NCI-H510A treated with DMSO at 0.1 percent for 48 hours (cell line): ENCODE results near the gene DGKD.
"Not testable (repeated sequence)": the region's sequence is repeated elsewhere in the genome, so short reads cannot be mapped to it uniquely, and the experiment has no call there.

Experiments
- DNase-seq: peaks from one replicate; lab custom pipeline; 2025; lab: John Stamatoyannopoulos, UW

Gene DGKD

DNA sequence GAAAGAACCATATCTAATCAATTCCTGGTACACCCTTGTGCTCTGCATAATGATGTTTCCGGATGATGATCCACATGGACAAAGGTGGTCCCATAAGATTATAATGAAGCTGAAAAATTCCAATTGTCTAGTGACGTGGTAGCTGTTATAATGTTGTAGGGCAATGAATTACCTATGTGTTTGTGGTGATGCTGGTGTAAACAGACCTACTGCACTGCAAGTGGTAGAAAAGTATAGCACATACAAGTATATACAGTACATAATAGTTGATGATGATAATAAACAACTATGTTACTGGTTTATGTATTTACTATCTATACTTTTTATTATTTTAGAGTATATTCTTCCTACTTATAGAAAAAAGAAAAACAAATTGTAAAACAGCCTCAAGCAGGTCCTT lies 8.4 kb downstream of the DGKD start:
- DNase-seq = no peak

DNA sequence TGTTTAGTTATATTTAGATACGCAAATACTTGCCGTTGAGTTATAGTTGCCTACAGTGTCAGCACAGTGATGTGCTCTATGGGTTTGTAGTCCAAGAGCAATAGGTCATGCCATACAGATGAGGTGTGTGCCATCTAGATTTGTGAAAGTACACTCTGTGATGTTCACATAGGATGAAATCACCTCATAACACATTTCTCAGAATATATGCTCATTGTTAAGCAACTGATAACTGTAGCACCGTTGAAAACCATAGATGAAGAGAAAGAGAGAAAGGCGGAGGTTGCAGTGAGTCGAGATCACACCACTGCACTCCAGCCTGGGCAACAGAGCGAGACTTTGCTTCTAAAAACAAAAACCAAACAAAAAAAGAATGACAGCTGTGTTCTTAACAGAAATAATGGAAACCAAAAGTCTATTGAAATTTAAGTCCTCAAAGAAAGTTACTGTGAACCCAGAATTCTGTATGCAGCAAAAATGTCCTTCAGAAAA lies 9.5 kb downstream of the DGKD start:
- DNase-seq = no peak

DNA sequence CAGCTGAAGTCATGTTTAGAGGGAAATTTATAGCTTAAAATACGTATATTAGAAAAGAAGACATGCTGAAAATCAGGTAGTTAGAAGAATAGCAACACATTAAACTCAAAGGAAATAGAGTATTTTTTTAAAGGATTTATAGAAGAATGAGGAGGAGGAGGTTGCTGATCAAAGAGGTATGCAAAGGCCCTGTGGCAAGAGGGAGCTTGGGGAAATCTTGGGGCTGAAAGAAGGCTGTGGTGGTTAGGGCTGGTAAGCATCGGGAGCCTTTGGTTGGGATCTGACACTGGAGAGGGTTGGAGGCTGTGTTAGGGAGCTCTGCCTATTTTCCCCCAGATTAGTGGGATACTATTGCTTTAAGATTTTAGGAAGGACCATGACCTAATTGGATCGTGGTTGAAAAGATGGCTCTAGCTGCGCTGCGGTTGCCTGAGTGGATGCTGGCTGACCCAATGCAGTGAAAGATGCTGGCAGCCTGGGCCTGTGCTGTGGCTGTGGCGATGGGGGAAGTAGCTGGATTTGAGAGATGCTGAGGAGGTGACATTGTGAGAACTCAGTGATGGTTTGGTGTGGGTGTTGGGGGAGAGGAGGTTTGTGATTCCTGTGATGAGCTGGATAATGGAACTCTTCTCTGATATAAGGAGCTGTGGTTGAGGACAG lies 11.7 kb downstream of the DGKD start:
- no peak for DNase-seq

DNA sequence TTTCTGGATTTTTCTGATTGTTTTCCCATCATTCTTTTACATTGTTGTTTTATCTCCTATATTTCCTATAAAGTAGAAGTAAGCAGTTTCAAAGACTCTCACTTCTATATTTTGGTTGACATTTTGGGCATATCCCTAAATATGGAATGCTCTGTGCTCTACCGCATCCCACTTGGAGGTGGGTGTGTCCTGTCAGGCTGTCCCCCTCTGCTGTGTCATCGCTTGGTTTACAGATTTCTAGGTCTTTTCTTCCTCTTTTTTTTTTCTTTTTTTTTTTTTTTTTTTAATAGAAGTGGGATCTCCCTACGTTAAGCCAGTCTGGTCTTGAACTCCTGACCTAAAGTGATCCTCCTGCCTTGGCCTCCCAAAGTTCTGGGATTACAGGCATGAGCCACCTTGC lies 13.3 kb downstream of the DGKD start:
- no peak for DNase-seq

- DNase-seq = no peak
Observed at GRCh38 chr2:233368756-233369155, 14.5 kb downstream of the DGKD start.

GRCh38 chr2:233369462-233369861 lies 15.2 kb downstream of the DGKD start:
- DNase-seq = no peak

GRCh38 chr2:233369897-233370685 lies 15.8 kb downstream of the DGKD start:
- DNase-seq = no peak

DNA sequence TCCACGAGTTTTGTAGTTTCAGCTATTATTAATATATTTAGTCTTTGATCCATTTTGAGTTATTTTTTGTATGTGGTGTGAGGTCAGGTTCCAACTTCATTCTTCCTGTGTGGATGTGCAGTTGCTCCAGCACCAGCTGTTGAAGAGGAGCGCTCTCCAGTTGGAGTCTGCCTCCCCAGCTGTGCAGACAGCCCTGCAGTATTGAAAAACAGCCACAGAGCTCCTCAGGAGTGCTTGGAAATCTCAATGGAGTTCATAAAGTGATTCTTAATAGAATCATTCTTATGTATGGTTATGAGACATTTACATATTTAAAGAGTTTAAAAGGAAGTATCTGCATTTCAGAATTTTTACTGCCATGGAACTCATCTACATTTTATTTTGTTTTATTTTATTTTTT lies 17.3 kb downstream of the DGKD start:
- no peak for DNase-seq

GRCh38 chr2:233372855-233373254 lies 18.6 kb downstream of the DGKD start:
- DNase-seq = no peak

DNA sequence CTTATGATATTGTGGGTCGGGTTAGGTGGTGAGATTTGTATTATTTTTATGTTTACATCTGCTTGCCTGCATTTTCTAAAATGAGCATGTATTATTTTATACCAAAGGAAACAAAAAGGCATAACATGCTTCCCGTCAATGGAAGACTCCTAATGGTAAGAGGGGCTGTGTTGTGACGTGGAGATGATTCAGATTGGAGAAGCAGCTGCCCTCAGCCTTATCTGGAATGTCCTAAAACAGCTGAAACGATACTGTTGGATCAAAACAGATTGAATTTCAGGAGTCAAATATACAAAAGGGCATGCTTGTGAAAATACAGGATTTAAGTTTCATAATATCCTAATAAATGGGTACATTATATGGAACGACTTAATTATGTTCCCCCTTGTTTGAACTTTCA lies 19.0 kb downstream of the DGKD start:
- DNase-seq = no peak

GRCh38 chr2:233374776-233375175 lies 20.5 kb downstream of the DGKD start:
- not testable (repeated sequence) for DNase-seq

GRCh38 chr2:233375490-233376314 lies 21.4 kb downstream of the DGKD start:
- DNase-seq = no peak

GRCh38 chr2:233379034-233379433 lies 24.7 kb downstream of the DGKD start:
- no peak for DNase-seq

DNA sequence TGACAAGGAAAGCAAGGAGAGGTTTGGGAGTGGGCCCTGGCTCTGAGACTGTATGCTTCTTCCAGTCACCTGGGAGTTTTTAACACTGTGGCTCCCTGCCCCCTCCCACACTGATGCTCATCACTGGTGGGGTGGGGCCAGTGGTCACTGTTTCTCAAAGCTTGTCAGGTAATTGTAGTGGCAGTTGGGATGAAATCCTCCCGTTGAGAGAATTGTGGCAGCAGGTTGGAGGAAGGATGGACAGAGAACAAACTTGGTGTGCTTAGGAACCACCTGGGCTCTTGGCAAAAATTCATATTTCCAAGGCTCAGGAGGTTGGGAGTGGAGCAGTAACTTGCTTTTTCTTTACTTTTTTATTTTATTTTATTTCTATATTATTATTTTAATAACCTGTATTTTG lies 25.1 kb downstream of the DGKD start:
- DNase-seq = no peak

DNA sequence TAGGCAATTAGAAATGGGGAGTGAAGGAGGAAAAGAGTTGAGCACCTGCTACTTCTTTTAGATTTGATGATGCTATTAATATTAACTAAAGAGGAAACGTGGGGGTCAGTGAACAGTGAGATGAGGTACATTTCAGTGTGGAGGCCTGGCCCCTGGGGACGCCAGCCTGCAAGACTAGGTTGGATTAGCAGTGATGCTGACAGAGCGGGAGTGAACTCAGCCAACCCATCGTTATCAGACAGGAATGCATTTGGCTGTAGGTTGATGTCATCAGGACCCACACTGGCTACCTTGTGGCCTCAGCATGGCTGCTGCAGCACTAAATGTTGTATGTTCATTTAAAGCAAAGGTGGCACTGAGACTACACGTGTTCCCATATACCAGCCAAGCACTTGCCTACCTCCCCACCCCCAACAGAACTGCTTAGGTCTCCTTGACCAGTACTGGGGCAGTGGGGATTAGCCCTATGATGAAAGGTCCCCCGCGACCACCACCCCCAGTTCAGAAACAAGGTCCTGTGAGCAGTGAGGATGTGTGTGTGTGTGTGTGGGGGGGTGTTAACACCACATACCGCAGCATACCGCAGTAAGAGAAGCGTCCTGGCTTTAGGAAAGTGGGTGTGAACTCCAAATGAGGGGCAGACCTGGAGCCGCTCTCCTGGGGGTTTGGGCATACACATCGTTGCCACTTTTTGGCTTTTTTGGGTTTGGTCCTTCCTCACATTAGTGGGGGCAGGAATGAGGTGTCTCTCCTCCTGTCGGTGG lies 26.0 kb downstream of the DGKD start:
- no peak for DNase-seq

GRCh38 chr2:233380995-233381637 lies 26.8 kb downstream of the DGKD start:
- DNase-seq = no peak

DNA sequence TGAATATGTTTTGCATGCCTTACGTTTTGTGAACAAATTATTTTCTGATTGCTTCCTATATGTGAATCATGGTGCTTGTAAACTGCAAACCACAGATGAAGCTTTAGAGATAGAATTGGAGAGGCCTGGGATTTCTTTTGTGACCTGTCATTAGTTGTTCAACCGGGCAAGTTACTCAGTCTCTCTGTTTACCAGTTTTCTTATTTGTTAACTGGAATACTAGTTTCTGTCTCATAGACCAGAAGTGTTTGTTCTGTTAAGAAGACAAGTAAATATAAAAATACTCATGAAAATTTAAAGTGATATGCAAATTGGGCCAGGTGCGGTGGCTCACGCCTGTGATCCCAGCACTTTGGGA lies 27.3 kb downstream of the DGKD start:
- DNase-seq = no peak

DNA sequence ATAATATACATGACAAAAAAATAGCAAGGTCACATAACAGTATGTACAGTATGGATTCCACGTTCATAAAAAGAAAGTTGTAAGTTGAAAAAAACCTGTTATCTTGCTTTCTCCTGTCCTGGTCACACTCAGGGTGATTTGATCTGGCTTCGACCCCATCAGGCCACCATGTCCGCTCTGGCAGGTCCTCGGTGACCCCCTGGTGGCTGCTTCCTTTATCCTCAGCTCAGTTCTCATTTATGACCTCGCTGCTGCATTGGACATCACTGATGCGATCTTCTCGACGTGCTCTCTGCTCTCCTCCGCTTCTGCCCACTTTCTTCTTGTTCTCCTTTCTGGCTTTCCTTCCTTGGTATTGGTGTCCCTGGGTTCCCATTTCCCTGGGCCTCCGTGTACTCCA lies 29.7 kb downstream of the DGKD start:
- no peak for DNase-seq

DNA sequence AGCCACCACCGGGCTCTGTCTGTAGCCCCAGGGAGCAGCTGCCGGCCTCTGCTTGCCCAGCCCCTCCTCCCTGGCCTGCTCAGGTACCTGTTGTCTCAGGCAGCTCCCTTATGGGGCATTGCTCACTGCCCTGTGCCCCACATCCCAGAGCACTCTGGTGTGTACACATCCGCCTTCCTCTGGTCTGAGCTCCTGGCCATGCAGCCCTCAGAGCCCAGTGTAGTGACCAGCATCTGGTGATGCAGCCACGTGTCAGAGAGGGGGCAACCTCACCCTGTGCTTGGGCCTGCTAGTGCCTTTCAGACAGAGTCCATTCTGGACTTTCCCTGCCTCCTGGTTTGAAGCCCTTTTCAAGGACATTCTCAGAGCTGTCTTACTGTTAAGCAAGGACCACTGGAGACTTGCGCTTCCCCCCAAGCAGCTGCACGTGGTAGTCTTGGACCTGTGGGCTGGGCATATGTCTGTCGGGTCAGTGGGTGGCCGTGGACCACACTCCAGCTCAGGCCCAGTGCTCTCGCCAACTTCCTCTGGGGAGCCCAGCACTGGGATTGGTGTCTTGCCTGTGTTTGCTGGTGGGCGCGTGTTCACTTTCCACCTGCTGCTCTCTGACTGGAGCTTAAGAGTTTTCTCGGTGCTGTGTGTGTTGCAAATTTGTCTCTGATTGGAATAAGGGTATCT lies 30.7 kb downstream of the DGKD start:
- DNase-seq = no peak

- no peak for DNase-seq
Observed at GRCh38 chr2:233385489-233386044, 31.3 kb downstream of the DGKD start.
